NCI-H1417 treated with DMSO at 0.1 percent for 48 hours (cell line): ENCODE measurements around the gene CRYBG2.
A peak's percentile ranks its signal among the peaks of the same experiment; 100 is the strongest.
"Not testable (repeated sequence)": the region's sequence is repeated elsewhere in the genome, so short reads cannot be mapped to it uniquely, and the experiment has no call there.

Source experiments
- DNase-seq: peaks from one replicate; lab custom pipeline; 2025; lab: John Stamatoyannopoulos, UW

The CRYBG2 gene

DNA sequence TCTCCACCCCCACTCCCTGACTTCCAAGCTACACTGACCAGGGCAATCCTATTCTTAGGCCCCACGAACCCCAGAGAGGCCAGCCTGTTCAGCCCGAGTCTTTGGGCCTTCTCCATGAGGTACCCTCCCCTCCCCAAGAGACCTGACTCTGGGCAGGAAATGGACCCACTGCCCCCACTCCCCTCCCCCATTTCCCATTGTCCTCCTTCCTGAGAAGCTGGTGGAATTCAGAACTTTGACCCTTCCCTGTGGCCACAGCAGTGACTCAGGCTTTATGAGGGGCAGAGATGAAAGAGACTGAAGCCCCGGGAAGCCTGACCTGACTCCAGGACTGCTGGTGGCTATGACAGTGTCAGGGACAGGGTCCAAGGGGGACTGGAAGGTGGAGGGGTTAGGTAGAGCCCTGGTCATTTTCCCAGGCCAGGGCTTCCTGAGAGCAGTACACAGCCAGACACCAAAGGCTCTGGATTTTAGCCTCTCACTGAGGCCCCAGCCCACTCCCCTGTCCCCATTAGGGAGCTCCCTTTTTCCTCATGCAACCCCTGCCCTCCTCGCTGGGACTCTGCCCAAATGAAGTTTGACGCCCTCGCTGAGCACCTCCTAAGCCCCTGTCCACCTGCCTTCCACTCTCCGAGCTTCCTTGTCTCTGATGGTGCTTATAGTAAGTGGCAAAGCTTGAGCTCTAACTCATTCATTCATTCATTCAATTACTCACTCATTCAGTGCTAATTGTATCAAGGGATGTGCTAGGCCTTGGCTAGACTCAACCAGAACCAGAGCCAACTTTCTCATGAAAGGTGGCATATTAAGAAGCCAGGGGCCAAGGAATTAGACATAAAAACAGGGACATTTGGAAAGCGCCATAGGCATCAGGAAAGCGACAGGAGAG, 3.0 kb downstream of the CRYBG2 start:
- DNase-seq = no peak

DNA sequence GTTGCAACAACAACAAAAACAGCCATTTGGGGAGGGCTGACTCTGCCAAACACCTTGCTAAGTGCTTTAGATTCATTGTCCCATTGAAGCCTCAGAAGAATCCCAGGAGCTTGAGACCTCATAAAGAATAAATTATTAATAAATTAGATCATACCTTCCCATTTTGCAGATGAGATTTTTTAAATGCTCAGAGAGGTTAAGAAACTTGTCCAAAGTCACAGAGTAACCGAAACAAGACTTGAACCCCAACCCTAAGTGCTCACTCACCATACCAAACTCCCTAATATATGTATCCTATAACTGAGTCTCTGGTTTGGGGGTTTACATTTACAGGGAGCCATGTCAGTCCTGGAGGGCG, 3.6 kb downstream of the CRYBG2 start:
- DNase-seq = no peak

DNA sequence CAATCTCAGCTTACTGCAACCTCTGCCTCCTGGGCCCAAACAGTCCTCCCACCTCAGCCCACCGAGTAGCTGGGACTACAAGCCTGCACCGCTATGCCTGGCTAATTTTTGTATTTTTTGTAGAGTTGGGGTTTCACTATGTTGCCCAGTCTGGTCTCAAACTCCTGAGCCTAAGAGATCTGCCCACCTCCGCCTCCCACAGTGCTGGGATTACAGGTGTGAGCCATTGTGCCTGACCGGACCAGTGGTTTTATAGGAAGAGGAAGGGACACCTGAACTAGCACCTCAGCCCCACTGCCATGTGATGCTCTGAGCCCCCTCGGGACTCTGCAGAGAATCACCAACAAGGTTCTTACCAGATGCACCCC, 4.1 kb downstream of the CRYBG2 start:
- DNase-seq = no peak

DNA sequence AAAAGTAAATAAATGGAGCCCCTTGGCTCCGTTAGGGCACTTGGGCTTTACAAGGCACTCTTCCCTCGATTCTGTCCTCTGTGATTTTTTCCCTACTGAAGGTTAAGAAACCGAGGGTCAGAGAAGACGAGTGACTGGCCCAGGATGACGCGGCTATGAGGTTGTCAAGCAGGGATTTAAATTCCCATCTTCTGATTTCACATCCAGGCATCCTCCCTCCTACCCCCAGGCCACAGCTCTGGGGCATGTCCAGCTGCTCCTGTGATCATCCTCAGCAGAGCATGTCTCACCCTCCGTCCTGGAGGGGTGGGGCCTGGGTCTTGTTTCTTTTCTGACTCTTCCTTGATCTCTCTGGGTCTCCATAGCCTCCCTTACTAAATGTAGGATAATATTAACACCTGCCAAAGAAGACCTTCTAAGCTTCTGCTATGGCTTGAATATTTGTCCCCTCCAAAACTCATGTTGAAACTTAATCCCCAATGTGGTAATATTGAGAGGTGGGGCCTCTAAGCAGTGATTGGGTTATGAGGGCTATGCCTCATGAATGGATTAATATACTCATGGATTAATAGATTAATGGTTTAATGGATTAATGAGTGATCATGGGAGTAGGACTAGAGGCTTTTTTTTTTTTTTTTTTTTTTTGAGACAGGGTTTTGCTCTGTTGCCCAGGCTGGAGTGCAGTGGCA, 4.6 kb downstream of the CRYBG2 start:
- no peak for DNase-seq

DNA sequence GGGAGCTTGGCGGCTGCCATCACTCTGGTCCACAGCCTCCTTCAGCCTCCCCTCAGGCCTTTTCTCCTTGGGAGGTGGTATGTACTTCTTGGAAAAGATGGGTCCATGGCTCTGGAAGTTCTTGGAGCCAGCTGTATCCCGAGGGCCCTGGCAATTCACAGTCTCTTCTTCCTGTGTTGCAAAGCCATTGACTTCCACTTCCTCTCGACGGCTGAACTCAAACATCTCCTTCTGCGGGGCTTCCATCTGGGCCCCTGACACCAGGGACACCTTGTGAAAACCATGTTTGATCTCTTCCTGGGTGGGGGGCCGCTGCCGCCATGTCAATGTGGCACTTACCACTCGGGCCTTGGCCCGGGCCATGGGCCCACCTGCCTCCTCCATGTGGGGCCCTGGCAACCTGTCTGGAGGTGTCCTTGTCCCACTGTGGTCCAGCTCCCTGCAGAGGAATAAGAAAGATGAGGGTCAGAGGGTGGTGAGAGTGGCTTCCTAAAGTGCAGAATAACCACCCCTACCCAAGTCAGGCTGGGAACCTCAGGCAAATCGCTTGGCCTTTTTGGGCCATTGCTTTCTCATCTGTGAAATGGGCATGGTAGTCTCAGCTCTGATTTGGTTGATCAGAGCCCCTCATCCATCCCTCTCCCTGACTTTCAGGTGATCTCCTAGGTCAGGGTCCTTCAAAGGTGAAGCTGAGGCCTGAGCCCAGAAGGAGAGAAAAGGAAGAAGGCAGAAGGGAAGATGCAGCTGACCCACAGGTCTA, 7.5 kb downstream of the CRYBG2 start:
- no peak for DNase-seq

DNA sequence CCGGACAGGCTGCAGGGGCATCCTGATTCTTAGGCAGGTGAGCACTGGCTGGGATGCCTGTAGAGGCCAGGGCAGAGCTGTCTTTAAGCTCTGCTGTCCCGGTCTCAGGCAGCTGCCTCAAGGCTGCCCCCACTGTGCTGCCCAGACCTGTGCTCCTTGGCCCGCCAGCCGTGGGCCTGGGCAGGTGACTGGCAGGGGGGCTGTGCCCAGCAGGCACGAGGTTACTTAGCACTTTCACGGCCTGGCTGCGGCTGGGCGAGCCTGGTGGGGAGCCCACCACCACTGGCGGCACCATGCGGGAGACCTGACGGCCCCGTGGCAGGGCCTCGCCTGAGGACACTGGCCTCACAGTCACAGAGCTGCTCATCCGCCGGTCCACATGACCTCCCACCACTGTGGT, 8.2 kb downstream of the CRYBG2 start:
- DNase-seq = no peak

DNA sequence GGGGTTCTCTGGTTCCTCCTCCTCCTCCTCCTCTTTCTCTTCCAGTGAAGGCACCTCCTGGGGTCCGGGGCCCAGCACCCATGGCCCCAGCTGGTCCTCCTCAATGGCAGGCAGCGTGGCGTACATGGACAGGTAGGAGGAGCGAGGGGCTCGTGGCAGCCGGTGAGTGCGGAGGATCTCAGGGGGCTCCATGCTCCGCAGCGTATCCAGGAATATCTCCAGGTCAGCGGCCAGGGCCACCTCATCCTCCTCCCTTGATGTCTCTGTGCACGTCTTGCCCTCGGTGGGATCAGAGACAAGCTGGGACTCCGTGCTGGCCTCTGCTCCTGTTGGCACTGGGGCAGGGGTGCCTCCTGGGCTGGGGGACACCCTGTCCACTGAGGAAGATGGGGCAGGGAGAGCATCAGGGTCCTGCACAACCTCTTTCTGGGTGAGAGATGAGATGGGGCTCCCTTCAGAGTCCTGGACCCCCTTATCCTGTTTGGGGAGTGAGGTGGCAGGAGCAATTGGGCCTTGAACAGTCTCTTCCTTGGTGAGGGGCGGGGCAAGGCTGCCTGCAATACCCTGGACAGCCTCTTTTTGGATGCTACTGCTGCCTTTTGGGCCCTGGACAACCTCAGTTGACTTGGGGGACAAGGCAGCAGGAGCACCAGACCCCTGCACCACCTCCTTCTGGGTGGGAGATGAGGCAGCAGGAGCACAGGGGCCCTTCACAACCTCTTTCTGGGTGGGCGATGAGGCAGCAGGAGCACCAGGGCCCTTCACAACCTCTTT, 9.6 kb downstream of the CRYBG2 start:
- DNase-seq = no peak

DNA sequence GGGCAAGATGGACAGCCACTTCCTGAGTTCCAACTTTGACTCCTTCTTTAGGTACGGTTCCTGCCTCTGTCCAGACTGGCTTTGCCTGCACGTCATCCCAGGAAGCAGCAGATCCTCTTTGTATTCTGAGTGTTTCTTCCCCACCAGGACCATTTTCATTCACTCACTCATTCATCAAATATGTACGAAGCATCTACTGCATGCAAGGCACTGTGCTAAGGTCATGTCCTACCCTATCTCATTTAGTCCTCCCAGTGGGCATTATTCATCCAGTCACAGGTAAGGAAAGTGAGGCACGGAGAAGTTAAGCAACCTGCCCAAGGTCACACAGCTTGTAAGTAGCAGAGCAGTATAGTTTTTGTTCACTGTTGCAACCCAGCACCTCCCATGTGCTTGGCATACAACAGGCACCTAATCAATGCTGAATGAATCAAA, 13.9 kb downstream of the CRYBG2 start:
- DNase-seq = no peak

DNA sequence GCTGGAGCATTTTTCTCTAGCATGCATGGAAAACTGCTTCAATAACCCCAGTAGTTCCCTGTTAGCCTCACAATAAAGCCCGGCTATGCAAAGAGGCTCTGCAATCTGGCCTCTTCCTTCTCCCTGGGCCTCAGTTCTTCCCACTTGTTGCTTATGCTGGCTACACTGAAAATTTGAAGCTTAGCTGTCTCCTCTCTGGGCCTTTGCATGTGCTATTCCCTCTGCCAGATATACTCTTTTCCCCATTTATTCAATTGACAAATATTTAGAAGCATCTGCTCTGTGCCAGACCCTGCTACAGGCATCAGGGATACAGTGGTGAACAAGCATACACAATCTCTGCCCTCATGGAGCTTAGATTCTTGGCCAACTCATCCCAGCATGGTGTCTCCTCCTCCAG, 15.3 kb downstream of the CRYBG2 start:
- no peak for DNase-seq

DNA sequence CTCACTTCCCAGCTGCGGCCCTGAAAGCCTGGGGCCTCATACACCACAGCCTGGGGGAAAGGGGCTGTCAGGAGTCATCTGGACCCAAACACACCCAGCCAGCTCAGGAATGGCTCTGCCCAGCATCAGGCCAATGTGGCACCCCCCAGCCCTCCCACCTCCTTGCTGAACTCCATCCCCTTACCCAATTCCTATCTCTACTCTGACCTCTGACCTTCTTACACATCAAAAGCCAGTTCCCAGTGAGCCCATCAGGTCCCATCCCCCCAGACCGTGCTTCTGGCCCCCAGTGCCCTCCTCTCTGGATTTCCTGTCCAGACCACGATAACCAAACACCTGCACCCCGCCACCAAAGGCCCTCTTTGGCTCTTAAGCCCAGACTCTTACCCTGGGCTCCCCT, 16.3 kb downstream of the CRYBG2 start:
- DNase-seq = no peak

DNA sequence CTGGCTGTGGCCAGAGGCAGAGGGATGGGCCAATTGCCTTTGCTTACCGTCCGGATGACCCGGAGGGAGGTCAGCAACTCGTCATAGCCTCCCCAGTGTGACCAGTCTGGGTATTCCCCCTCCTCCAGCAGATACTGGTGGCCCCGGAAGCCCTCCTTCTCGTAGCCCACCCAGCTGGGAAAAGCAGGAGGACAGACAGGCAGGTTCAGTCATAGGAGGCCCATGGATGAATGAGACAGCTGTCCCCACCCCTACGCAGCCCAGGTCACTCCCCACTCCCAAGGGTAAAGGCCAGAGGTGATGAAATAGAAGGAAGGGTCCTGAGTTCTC, 16.8 kb downstream of the CRYBG2 start:
- no peak for DNase-seq

DNA sequence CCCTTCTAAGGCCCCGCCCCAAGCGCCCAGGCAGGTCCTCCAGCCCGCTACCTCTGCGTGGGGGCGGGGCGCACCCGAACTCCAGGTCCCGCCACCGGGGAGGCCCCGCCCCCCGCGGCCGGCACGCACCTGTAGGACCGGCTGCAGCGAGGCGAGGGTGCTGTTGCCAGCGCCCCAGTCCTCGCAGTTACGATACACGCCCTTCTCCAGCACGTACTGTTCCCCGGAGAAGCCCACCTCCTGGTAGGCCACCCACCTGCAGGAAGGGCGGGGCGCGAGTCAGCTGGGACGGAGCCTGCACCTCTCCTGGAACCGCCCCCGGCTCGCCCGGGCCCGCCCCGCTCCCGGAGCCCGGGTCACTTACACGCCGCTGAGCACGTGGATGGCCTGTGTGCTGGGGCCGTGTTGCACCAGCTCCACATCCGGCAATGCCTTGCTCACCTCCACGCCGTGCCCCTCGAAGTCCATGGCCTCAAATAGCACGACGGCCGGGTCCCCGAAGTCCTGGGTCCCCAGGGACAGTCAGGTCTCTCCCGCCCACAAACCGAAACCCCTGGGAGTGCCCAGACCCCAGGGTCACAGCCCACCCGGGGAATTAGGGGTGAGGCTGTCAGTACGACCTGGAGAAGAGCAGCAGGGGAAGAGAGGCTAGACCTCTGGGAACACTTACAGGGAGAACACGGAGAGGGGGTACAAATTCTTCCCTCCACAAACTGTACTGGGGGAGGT, 17.3 kb downstream of the CRYBG2 start:
- DNase-seq = peak; percentile 9

DNA sequence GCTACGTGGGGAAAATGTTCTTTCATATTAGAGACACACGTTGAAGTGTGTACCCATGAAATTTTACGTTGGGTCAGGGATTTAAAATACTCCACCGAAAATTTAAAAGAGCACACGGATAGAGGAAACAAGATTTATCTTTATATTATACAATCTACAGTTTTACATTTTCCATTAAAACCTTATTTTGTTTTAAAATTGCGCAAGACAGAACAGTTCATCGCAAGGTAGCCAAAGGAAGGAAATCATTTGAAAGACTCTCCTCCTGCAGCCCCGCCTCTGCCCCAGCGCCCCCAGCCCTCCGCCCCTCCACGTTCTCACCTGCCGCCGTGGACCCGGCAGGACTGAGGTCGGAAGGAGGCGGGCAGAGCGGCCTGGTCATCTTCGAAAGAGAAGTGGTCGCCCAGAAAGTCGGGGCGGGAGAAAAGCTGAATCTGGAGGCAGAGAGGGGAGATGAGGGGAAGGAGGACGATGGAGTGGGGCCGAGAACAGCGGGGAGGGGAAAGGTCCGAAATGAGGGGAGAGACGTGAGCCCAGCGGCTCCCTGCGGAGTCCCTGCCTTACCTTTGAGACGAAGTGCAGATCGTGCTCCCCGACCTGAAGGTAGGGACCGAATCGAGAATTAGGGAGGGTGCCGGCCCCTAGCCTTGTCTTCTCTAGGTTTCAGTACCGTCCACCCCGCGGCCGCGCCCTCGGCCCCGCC, 18.0 kb downstream of the CRYBG2 start:
- no peak for DNase-seq

DNA sequence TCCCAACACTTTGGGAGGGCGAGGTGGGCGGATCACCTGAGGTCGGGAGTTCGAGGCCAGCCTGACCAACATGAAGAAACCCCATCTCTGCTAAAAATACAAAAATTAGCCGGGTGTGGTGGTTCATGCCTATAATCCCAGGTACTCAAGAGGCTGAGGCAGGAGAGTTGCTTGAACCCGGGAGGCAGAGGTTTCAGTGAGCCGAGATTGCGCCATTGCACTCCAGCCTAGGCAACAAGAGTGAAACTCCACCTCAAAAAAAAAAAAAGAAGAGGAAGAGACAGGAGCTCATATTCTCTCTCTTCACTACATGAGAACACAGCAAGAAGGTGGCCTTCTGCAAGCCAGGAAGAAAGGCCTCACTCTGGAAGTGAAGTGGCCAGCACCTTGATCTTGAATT, 20.6 kb downstream of the CRYBG2 start:
- not testable (repeated sequence) for DNase-seq

DNA sequence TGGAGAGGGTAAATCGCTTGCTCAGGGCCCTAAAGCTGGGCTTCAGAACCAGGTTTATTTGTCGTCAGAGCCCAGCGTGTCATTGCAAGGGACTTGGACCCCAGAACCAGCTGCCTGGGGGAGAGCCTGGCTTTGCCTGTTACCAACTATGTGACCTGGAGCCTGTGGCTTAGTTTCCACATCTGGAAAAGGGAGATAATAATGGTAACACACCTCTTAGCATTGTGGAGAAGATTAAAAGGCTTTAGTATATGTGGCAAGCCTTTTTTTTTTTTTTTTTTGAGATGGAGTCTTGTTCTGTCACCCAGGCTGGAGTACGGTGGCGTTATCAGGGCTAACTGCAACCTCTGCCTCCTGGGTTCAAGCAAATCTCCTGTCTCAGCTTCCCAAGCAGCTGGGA, 23.7 kb downstream of the CRYBG2 start:
- no peak for DNase-seq

DNA sequence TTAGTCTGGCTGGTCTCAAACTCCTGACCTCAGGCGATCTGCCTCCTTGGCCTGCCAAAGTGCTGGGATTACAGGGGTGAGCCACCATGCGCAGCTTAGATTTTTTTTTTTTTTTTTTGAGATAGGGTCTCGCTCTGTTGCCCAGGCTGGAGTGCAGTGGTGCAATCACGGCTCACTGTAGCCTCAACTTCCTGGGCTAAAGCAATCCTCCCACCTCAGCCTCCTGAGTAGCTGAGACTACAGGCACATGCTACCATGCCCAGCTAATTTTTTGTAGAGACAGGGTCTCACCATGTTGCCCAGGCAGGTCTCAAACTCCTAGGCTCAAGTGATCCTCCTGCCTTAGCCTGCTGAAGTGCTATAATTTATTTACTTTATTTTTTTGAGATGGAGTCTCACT, 24.6 kb downstream of the CRYBG2 start:
- DNase-seq = not testable (repeated sequence)

DNA sequence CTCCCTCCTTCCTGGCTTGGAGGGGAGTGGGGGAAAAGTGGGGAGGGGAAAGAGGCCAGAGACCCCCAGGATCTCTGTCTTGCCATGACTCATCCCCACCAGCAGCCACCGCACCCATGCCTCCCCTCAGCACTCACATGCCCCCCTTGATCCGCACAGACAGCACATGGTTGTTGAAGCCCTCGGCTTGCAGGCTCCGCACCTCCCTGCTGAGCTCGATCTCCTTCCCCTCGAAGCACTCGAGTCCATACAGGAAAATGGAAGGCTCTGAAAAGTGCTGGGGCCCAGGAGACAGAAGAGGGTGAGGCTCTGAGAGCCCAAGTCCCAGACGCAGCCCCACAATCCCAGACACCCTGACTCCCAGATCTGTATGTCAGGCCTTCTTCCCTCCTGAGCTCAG, 25.3 kb downstream of the CRYBG2 start:
- DNase-seq = no peak

DNA sequence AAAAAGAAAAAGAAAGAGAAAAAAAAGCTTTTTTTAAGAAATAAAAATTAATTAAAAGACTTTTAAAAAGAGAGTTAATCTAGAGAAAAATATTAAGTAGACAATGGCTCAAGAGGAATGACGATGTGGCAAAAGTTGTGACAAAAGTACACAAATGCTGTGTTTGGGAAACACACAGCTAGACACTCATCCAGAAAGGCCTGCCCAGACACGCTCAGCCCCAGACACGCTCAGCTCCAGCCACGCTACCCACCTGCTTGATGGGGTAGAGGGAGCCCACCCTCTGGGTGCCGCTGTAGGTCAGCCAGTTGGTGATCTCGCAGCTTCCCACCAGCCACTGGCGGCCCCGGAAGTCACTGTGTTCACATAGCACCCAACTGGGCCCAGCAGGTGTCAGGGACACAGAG, 26.0 kb downstream of the CRYBG2 start:
- DNase-seq = peak; percentile 46

DNA sequence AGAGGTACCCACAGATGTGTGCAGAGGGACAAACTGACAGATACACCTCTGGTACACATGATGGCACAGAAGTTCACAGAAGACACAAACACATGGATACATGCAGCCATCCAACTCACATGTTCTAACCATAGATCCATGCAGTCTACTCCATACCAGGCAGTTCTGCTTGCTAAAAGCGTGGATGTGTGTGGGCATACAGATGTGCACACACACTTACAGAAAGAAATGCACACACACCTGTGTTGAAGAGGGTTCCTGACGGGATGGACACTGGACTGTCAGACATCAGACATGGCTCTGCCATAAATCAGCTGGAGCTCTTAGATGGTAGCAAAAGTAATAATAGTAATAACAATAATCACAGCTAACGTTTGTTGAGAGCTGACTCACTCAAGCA, 29.4 kb downstream of the CRYBG2 start:
- no peak for DNase-seq

DNA sequence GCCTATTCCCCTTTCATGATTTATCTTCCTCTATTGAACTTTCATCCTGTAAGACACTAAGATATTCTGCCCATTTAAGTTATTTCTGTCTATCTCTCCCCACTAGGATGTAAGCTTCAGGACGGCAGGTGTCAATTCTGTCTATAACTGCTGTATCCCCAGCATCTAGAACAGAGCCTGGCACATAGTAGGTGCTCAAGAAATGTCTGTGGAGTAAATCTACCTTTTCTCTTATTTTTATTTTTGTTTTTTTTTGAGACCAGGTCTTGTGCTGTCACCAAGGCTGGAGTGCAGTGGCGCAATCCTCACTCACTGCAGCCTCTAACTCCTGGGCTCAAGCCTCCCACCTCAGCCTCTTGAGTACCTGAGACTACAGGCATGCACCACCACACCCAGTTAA, 30.5 kb downstream of the CRYBG2 start:
- DNase-seq = no peak

DNA sequence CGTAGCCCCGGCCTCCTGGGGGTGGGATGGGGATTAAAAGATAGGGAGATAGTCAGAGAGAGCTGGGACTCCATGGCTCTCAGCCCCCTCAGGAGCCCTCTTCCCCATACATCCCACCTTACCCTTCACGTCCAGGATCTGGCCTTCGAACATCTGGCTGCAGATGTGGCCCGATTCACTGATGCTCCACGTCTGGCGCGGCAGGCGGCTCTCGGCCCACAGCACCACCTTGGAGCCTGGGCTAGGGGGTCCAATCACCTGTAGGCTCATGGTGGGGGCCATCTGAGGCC, 31.9 kb downstream of the CRYBG2 start:
- no peak for DNase-seq
